G401.6 (cell line): Measurements from ENCODE around the gene ZNF575.
A peak's percentile ranks its signal among the peaks of the same experiment; 100 is the strongest.
"Not testable (repeated sequence)": the region's sequence is repeated elsewhere in the genome, so short reads cannot be mapped to it uniquely, and the experiment has no call there.

Source experiments
- FAIRE-seq: peaks from 2 replicates; lab custom pipeline; 2012; peaks lifted over from hg19 to GRCh38; lab: Jason Lieb, UNC

The ZNF575 gene

DNA sequence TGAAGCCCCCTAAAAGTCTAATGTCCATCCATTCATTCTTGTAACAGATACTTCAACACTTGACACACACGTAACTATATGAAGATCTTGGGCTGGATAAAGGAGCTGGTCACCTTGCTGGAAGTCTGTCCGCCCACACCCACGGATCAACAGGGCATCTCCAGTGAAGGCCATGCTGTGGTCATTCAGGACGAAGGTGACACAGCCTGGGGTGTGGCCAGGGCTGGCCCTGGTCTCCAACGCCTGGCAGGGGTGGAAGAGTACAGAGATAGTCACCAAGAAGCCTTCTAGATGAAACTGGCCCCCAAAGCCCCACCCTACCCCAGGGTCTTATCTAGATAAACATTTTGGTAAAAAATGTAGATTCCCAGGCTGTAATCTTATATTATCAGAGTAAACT lies 21.7 kb upstream of the ZNF575 start:
- FAIRE-seq: no peak

DNA sequence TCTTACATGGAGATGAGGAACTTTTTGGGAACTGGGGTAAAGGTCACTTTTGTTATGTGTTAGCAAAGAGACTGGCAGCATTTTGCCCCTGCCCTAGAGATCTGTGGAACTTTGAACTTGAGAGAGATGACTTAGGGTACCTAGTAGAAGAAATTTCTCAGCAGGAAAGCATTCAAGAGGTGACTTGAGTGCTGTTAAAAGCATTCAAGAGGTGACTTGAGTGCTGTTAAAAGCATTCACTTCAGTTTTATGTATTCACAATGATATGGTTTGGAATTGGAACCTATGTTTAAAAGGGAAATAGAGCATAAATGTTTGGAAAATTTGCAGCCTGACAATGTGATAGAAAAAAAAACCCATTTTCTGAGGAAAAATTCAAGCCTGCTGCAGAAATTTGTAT lies 20.6 kb upstream of the ZNF575 start:
- not testable (repeated sequence) for FAIRE-seq

DNA sequence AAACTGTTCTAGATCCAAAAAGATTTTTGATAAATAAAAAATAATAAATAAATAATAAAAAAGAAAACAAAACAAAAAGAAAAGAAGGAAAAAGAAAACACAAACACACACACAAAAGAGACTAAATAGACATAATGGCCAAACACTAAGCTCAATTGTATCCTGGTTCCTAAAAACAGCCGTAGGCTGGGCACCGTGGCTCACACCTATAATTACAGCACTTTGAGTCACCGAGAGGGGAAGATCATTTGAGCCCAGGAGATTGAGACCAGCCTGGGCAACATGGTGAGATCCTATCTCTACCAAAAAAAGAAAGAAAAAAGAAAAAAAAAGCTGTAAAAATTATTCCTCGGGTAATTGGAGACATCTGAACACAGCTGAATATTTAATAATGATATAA lies 14.9 kb upstream of the ZNF575 start:
- peak; percentile 19 for FAIRE-seq

DNA sequence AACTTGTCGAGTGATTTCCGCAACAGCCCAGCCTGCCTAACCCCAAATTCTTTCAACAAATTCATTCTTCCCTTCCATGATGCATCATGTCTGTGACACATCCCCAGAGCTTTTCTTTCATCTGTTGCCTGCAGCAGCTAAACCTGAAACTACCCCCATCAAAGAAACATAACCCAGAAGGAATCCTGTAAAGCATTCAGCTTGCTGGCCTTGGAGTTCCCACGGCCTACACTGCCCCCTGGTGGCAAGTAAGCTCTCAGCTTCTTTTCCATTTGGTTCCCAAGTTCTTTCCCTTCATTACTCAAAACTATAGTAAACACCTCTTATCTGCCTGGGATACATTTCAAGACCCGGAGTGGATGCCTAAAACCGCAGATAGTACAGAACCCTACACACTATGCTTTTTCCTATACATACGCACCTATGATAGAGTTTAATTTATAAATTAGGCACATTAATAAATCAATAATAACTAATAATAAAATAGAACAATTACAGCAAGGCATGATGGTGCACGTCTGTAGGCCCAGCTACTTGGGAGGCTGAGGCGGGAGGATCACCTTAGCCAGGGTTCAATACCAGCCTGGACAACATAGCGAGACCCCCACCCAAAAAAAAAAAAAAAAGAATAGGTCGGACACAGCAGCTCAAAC lies 13.4 kb upstream of the ZNF575 start:
- FAIRE-seq: peak; percentile 98

DNA sequence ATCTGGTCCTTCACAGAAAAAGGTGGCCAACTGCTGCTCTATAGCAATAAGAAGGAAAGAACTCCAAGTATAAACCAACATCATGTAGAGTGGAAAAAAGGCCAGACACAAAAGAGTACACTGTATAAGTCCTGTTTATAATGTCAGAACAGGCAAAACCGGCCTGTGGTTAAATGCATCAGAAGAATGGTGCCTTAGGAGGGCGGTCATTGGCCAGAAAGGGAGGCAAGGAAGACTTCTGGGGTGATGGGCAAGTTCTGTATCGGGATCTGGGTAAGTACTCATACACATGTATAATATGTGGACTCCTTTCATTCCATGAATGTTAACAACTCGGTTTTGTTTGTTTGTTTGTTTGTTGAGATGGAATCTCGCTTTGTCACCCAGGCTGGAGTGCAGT lies 10.1 kb upstream of the ZNF575 start:
- no peak for FAIRE-seq

DNA sequence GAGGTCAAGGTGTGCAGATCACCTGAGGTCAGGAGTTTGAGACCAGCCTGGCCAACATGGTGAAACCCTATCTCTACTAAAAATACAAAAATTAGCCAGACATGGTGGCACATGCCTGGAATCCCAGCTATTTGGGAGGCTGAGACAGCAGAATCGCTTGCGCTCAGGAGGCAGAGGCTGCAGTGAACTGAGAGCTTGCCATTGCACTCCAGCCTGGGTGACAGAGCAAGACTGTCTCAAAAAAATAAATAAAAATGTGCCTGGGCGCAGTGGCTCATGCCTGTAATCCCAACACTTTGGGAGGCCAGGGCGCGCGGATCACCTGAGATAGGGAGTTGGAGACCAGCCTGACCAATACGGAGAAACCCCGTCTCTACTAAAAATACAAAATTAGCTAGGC lies 9.3 kb upstream of the ZNF575 start:
- not testable (repeated sequence) for FAIRE-seq

DNA sequence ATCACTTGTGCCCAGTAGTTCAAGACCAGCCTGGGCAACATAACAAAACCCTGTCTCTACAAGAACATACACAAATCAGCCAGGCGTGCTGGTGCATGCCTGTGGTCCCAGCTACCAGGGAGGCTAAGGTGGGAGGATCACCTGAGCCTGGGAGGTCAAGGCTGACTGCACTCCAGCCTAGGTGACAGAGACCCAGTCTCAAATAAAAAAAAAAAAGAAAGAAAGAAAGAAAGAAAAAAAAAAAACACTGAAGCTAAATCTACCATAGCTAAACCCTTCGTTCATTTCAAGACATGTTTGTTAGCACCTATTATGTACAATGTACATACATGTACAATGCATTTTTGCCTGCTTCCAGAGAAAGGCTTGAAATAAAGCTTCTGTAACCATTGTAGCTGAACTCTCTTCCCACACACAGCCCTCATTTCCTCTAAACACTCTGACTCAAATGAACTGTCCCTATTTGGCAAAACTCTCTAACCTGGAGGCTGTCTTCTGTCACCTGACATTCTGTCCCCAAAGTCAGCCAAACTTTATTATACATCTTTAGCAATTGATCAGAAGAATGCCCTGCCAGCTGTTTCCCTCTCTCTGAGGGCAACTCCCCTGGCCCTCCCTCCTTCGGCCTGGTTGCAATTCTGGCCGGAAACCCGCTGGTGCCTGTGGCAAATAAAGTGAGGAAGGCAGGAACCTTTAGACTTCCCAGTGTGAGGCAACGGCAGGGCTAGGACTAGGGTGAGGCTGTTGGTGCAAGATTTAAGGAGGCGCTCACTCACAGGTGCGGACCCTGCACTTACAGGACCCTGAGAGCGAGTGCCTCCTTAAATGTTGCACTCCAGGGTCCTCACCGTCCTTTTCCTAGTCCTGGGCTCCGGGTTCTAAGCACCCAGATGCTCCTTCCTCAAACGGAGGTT lies 7.8 kb upstream of the ZNF575 start:
- FAIRE-seq: no peak

DNA sequence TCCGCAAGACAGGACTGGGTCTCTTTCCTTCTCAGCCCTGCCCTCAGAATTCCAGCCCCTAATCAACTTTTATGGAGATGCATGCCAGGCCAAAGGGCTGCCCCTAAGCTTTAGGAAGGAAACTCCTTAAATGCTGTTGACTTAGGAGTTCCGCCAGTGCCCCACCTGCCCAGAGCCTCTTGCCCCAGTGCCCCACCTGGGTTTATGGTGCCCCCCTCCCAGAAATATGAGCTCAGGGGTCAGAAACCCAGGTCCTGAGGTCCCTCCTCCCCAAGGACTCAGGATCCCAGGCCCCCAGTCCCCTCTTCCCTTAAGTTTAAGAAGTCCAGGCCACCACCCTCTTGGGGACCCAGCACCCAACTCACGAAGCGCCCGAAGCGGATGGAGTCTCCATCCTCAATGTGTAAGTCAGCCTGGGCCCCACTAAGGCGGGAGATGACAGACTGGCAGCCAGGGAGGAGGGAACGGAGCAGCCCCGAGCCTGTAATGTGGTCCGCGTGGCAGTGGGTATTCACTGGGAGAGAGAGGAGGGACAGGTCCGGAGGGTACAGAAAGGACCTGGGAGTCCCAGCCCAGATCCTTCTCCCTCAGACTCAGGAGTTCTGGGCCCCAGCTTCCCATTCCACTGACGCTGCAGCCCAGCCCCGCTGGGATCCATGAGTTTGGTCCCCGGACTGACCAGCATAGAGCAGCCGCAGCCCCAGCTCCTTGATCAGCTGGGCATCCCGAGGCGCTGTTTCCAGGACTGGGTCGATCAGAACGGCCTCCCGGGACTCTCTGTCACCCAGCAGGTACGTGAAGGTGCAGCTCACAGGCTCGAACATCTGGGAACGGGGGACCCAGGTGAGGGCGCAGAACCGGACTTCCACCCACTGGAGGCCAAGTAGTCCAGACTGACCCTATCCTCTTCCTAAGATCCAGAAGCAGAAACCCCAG lies 6.9 kb upstream of the ZNF575 start:
- no peak for FAIRE-seq

DNA sequence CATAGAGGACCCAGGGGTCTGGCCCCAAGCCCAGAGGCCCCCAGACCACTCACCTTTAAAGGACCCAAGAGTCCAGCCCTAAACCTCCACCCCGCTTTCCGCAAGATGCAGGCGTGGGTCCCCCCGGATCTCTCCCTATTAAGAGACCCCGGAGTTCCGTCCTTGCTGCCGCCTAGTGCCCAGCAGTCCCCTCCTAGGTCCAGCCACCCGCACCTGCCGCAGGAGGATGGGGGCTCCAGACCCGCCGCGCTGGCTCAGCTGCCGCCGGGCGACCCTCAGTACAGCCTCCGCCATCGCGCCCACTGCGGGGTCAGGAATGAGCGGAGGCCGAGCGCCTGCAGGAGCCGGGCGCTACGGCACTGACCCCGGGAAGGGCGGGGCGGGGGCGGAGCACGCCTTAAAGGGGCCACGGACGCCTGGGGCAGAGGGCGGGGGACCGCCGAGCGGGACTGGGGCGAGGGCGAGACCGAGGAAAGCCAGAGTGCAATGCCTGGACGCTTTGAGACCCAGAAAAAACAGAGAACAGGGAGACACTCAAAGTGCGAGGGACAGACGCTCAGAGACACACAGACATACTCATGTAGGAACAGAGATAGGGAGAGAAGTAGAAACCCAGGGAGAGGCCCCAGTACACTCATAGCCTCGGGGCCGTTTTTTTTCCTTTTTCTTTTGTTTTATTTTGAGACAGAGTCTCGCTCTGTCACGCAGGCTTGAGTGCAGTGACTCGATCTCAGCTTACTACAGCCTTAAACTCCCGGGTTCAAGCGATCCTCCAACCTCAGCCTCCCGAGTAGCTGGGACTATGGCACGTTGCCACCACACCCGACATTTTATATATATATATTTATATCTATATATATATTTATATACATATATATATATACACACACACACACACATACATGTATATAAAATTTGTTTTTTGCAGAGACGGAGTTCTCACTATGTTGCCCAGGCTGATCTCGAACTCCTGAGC lies 5.8 kb upstream of the ZNF575 start, which contains the start of gene ETHE1:
ETHE1 (minus strand) TSS at position 318 of the 976 bp plus-strand sequence; CDS start at position 294, 24 bp downstream.
- FAIRE-seq: no peak

DNA sequence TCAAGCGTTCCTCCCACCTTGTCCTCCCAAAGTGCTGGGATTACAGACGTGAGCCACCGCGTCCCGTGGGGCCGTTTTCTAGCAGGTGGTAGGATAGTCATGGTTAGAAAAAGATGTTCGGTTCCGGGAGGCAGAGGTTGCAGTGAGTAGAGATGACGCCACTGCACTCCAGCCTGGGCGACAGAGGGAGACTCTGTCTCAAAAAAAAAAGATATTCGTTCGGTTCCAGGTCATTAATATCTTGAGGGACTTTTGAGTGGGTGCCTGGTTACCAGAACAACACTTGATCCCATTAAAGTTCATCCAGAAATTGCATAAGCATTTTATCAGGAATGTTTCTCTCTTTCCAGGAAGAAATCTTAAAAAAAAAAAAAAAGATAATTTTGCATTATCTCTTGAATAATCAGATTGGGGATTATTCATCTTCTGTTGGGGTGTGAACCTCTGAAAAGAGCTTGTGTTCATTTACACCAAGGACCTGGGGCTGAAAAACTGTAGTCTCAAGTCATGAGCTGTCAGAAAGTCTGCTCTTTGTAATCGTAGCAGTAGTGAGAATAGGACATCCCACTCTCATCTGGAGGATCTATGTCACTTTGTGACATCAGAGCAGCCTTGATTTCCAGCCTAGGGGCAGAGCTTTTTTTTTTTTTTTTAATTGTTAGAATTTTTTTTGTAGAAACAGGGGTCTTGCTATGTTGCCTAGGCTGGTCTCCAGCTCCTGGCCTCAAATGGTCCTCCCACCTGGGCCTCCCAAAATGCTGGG lies 4.9 kb upstream of the ZNF575 start:
- no peak for FAIRE-seq

DNA sequence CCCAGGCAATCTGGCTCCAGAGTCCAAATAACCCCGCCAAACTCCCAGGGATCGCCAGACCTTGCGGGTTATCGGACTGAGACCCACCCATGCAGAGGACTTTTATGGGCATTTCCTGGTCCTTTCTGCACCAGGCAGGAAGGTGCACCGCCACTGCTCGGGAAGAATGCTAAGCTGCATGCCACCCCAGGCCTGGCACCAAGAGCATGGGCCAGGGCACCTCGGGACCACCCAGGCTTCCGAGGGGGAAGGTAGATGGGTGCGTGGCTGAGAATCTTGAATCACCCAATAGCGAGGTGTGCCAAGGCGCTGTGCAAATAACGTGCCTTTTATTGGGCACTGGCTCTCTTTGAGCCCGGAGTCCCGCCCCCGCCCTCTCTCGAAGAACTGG lies 422 bp upstream of the ZNF575 start:
- FAIRE-seq: no peak

DNA sequence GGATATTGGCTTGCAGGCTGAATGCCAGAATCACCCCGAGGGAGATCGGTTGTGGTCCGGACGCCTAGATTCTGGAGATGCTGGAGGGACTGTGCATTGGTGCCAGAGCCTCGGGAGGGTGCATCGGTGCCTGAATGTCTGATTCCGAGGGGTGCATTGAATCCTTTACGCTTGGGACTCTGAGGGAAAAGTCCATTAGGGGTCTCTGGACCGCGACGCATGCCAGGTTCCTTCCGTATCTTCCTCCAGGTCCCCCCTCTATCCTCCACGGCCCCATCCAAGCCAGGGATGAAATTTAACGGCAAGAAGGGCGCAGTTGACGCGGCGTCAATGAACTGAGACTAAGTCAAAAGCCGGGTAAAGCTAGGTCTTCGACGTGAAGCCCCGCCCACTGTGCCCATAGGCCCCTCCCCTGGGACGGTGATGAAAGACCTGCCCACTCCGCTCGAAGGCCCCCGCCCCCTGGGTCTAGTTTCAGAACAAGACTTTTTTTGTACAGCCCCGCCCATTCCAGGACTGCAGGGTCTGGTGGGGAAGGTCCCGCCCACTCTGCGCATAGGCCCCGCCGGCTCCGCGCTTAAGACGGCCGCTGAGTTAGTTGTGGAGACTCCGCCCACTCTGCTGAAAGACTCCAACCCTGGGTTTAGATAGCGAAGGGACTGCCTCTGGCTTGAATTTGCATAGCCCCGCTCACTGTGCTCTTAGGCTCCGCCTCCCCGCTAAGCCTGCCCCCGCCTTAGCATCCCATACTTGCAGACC lies 737 bp downstream of the ZNF575 start:
- FAIRE-seq: peak; percentile 100

DNA sequence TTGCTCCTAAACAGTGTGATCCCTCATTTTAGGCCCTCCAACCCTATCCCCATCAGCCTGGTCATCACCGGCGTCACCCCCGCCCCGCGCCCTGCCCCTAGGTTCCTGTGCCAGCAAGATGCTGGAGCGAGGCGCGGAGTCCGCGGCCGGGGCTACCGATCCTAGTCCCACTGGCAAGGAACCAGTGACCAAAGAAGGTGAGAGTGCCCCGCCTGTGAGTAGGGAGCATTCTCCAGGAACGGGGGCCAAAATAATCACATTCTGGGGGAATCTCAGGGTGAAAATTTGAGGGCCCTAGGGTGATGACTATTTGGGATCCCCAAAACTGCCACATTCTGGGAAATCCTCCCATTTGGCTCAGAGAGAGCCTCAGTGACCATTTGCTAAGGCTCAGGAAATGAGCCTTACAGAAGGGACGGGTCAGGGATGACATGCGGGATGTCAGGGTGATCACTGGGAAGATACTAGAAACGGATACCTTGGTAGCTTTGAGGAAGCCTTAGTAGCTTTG lies 1.4 kb downstream of the ZNF575 start:
- no peak for FAIRE-seq

DNA sequence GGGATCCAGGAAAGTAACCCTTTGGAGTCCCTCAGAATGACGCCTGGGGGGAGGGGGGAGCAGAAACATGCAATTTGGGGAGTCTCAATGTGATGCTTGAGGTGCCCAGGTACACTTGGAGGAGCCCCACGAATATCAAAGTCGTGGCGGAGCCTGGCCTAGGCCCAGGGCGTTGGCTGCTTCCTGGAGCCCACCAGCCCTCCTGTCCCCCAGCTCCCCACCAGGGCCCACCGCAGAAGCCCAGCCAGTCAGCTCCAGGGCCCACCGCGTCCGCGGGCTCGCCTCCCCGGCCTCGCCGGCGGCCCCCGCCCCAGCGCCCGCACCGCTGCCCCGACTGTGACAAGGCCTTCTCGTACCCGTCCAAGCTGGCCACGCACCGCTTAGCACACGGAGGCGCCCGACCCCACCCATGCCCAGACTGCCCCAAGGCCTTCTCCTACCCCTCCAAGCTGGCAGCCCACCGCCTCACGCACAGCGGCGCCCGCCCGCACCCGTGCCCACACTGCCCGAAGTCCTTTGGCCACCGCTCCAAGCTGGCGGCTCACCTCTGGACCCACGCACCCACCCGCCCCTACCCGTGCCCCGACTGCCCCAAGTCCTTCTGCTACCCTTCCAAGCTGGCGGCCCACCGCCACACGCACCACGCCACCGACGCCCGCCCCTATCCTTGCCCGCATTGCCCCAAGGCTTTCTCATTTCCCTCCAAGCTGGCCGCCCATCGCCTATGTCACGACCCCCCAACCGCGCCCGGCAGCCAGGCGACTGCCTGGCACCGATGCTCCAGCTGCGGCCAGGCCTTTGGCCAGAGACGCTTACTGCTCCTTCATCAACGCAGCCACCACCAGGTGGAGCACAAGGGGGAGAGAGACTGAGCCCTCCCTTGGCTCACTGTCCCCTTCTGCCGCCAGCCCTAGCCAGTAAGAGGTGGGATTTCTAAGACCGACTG lies 2.1 kb downstream of the ZNF575 start:
- no peak for FAIRE-seq

DNA sequence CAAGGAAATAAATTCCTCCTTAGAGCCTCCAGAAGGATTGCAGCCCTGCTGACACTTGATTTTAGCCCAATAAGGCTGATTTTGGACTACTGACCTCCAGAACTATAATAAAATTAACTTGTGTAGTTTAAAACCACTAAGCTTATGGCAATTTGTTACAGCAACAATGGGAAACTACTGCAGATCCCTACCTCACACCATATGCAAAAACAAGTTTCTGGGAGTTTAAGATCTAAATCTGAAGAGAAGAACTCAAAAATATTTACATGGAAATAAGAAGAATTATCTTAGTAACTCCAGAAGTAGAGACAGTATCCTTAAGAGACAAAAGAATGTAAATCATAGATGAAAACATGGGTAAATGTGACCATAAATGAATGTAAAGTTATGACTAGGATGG lies 5.9 kb downstream of the ZNF575 start:
- peak; percentile 45 for FAIRE-seq

DNA sequence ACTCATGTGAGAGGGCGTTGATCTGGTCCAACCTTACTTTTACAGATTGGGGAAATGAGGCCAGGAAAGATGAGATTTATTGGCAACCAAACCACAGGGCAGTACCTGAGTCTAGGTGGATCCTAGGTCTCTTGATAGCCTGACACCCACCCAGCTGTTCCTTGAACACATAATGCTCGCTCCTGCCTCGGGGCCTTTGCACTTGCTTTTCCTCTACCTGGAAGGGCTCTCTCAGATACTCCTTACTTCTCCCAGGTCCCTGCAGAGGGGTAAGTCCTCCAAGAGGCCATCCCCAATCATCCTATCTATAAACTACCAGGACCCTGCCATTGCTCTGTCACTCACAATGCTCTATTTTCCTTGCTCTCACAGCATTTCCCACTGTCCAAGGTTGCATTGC lies 7.4 kb downstream of the ZNF575 start:
- FAIRE-seq: no peak

DNA sequence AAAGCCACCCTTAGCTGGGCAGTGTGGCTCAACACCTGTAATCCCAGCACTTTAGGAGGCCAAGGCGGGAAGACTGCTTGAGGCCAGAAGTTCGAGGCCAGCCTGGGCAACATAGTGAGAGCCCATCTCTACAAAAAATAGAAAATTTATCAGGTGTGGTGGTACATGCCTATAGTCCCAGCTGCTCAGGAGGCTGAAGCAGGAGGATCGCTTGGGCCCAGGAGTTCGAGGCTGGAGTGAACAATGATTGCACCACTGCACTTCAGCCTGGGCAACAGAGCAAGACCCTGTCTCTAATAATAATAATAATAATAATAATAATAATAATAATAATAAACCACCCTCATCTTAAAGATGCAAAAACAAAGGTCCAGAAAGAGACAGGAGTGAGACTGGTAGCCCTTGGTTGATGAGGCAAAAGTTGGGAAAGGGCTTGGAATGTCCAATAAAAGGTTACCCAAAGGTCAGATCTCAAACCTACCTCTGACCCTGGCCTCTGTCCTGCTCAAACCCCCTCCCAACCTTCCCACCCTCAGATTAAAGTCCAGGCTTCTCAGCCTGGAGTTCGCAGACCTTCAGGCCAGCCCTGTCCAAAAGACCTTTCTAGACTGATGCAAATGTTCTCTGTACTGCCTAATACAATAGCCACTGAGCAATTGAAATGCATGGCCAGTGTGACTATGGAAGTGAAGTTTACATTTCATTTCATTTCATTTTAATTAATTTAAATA lies 9.1 kb downstream of the ZNF575 start:
- FAIRE-seq: no peak

DNA sequence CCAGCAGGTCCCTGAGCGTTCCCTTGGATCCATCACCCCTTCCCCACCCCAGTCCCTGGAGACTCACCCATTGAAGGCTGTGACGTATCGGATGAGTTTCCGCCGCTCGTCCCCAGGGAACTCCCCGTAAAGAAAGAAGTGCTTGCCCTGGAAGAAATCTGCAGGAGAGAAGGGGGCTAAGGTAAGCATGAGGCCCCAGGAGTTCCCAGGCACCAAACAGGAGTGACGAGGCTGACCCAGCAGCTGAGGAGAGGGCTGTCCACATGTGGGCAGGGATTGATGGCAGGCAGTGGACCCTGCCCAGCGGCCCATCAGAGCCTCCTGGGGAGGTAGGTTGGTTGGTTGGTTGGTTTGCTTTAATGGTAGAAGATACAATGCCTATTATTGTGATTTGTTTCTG lies 11.1 kb downstream of the ZNF575 start:
- no peak for FAIRE-seq
